GM12878 (cell line): ENCODE results near the gene LRRC8B. TPM values are rescaled to one million over a fixed set of nuclear protein-coding genes. Genes with fewer than 3 reads are reported as not detected.

Experiments
- ATAC-seq: fragments of 200-7000 bp; cut with Tn5 transposase; 3 replicates; pipeline ENCODE4 v1.9.1; 2020; ENCODE audit warnings: mild to moderate bottlenecking, moderate library complexity
- BruUV-seq: library from RNA; stranded (reverse); fragments of 400-500 nt; replicated peaks from 2 replicates; lab custom pipeline; 2021; lab: Mats Ljungman, UMichigan
- CTCF ChIA-PET: fragments of 300-600 bp; sonication (Branson Sonifier 250); formaldehyde crosslinking; extraction: SDS; loops from one replicate; lab custom pipeline; 2021; ENCODE audit warnings: inconsistent platforms; lab: Yijun Ruan, JAX
- POLR2A ChIA-PET: fragments of 350-600 bp; formaldehyde crosslinking; extraction: SDS; loops from one replicate; lab custom pipeline; 2021; ENCODE audit warnings: inconsistent platforms; lab: Charles Lee
- RAD21 ChIA-PET: fragments of 300-600 bp; sonication (Branson Sonifier 250); formaldehyde crosslinking; loops from one replicate; lab custom pipeline; 2023; ENCODE audit warnings: antibody characterized with exemption; ENCODE audit not compliant: unreplicated experiment; lab: Charles Lee
- SMC1A ChIA-PET: fragments of 300-600 bp; sonication (Branson Sonifier 250); formaldehyde crosslinking; loops from one replicate; lab custom pipeline; 2023; ENCODE audit not compliant: unreplicated experiment, uncharacterized antibody; lab: Charles Lee
- DNase-seq: peaks from one replicate; pipeline ENCODE4 v3.0.0-alpha.2; 2011; ENCODE audit warnings: low read depth, low spot score
- FAIRE-seq: peaks from 3 replicates; lab custom pipeline; 2011; peaks lifted over from hg19 to GRCh38; lab: Jason Lieb, UNC
- H2AFZ ChIP-seq: 2 replicates; pipeline ENCODE4 v1.6.0; 2011; ENCODE audit warnings: low read depth, low read length, control low read depth; ENCODE audit not compliant: control insufficient read depth
- H3K27ac ChIP-seq: 2 replicates; pipeline ENCODE4 v1.5.1; 2011; ENCODE audit warnings: control low read depth; ENCODE audit not compliant: control insufficient read depth, insufficient read depth
- H3K27me3 ChIP-seq, 2 experiments: replicated peaks in 1 of 2; 2 replicates each; pipeline versions ENCODE4 v1.6.0 to v1.6.1; 2011; ENCODE audit warnings: low read length in 1 of 2; ENCODE audit not compliant: control insufficient read depth in 2 of 2, insufficient read depth in 2 of 2
- H3K36me3 ChIP-seq, 2 experiments: 2 replicates each; pipeline ENCODE4 v1.5.1; 2011; ENCODE audit warnings: low read length in 1 of 2; ENCODE audit not compliant: control insufficient read depth in 2 of 2, insufficient read depth in 2 of 2
- H3K4me1 ChIP-seq: 2 replicates; pipeline ENCODE4 v1.6.1; 2011; ENCODE audit warnings: mild to moderate bottlenecking, low read length, moderate library complexity, mixed read lengths; ENCODE audit not compliant: control insufficient read depth, insufficient read depth
- H3K4me2 ChIP-seq: 2 replicates; pipeline ENCODE4 v1.6.0; 2011; ENCODE audit warnings: control low read depth; ENCODE audit not compliant: control insufficient read depth, insufficient read depth
- H3K4me3 ChIP-seq: fragments of 200-600 bp; sonication (generic); 2 replicates; pipeline ENCODE4 v1.5.1; 2016
- H3K79me2 ChIP-seq: 2 replicates; pipeline ENCODE4 v1.6.0; 2011; ENCODE audit warnings: low read length; ENCODE audit not compliant: control insufficient read depth, insufficient read depth
- H3K9ac ChIP-seq: 2 replicates; pipeline ENCODE4 v1.8.0; 2011; ENCODE audit warnings: low read length, control low read depth, mixed read lengths; ENCODE audit not compliant: control insufficient read depth, insufficient read depth
- H3K9me3 ChIP-seq: replicated peaks from 3 replicates; pipeline ENCODE4 v1.5.1; 2011; ENCODE audit warnings: mild to moderate bottlenecking, low read length; ENCODE audit not compliant: control insufficient read depth, insufficient read depth
- H4K20me1 ChIP-seq: 2 replicates; pipeline ENCODE4 v1.6.0; 2011; ENCODE audit not compliant: control insufficient read depth, insufficient read depth
- BCL3 ChIP-seq: IDR thresholded peaks from 2 replicates; pipeline ENCODE4 v1.6.1; 2011; ENCODE audit warnings: borderline replicate concordance, low read depth, mild to moderate bottlenecking, moderate library complexity, low read length; ENCODE audit not compliant: insufficient read depth, poor library complexity, severe bottlenecking
- BCLAF1 ChIP-seq: fragments of 450-650 bp; IDR thresholded peaks from 2 replicates; pipeline ENCODE4 v1.6.1; 2017; ENCODE audit warnings: antibody characterized with exemption, mild to moderate bottlenecking, moderate library complexity
- CHD4 ChIP-seq: fragments of 200-600 bp; sonication (generic); IDR thresholded peaks from 2 replicates; pipeline ENCODE4 v1.6.1; 2016; ENCODE audit warnings: mild to moderate bottlenecking
- IKZF2 ChIP-seq, 2 experiments: fragments of 450-650 bp; IDR thresholded peaks; 2 replicates each; pipeline ENCODE4 v1.6.1; 2017; ENCODE audit warnings: mild to moderate bottlenecking in 2 of 2, moderate library complexity in 2 of 2
- MTA2 ChIP-seq: fragments of 450-650 bp; IDR thresholded peaks from 2 replicates; pipeline ENCODE4 v1.6.1; 2016; ENCODE audit warnings: low read depth, mild to moderate bottlenecking, moderate library complexity
- NFIC ChIP-seq: IDR thresholded peaks from 2 replicates; pipeline ENCODE4 v1.6.1; 2012; ENCODE audit warnings: low read depth, mild to moderate bottlenecking, inconsistent platforms, low read length, moderate library complexity
- PBX3 ChIP-seq: IDR thresholded peaks from 2 replicates; pipeline ENCODE4 v1.6.1; 2011; ENCODE audit warnings: mild to moderate bottlenecking, low read depth, low read length, moderate library complexity; ENCODE audit not compliant: insufficient replicate concordance
- RAD21 ChIP-seq: IDR thresholded peaks from 2 replicates; pipeline ENCODE4 v1.6.1; 2011; ENCODE audit warnings: mild to moderate bottlenecking, low read depth, low read length, moderate library complexity; ENCODE audit not compliant: insufficient read depth
- SIN3A ChIP-seq: IDR thresholded peaks from 2 replicates; pipeline ENCODE4 v1.6.1; 2012; ENCODE audit warnings: low read depth, low read length, improper control_type of control experiment
- TAF1 ChIP-seq: IDR thresholded peaks from 2 replicates; pipeline ENCODE4 v1.6.1; 2011; ENCODE audit warnings: mild to moderate bottlenecking, low read depth, low read length, borderline replicate concordance
- ZNF622 ChIP-seq: fragments of 450-650 bp; IDR thresholded peaks from 2 replicates; pipeline ENCODE4 v1.6.1; 2017; ENCODE audit warnings: mild to moderate bottlenecking, inconsistent platforms
- WGBS: methylation state at CpG from one replicate; pipeline ENCODE4 v1.1.6; 2016; ENCODE audit warnings: low lambda C conversion rate; ENCODE audit not compliant: insufficient replicate concordance, insufficient coverage; ENCODE audit errors: missing lambda C conversion rate; 5-methylcytosine and 5-hydroxymethylcytosine counted together
- in situ Hi-C: fragments of 300-500 bp; cut with MboI; formaldehyde crosslinking; loops from 9 replicates; pipeline ENCODE4 v1.14.3; 2018; ENCODE audit warnings: mixed read lengths
- intact Hi-C: fragments of 100-400 bp; cut with micrococcal nuclease; formaldehyde crosslinking; loops from one replicate; pipeline ENCODE4 v1.14.2; 2022; ENCODE audit not compliant: unreplicated experiment
- polyA plus RNA-seq, 11 experiments: library from polyadenylated mRNA; depleted of rRNA in 4 of 11; unstranded in 6 of 11; stranded (reverse) in 5 of 11; fragments of >200 nt; fragmentation: Nextera tagmentation in 4 of 11; fragmentation: Illumina TruSeq in 1 of 11; extraction: Ambion mirVana in 4 of 11; extraction: Trizol in 1 of 11; gene quantifications; 1 replicate in 1 of 11; 2 replicates in 10 of 11; pipeline versions ENCODE4 v1.2.1 to v1.2.3, GENCODE V29; 2011 to 2016; ENCODE audit warnings: inconsistent platforms in 2 of 11, missing spikeins in 2 of 11, low read depth in 1 of 11
- total RNA-seq, 4 experiments: library from RNA; depleted of rRNA in 3 of 4; stranded (reverse); fragments of >200 nt in 3 of 4; fragmentation: Illumina TruSeq in 1 of 4; extraction: Trizol in 1 of 4; gene quantifications; 2 replicates each; pipeline versions ENCODE4 v1.2.1 to v1.2.3, GENCODE V29; 2013 to 2021
- TF ChIP-seq, protein P1 (sequence below): fragments of 450-650 bp; IDR thresholded peaks from 2 replicates; pipeline ENCODE4 v1.6.1; 2016; ENCODE audit warnings: mild to moderate bottlenecking, moderate library complexity, borderline replicate concordance

Gene LRRC8B
- total and polyA plus RNA-seq, 10 of the 15 experiments (the other 5 are each of a cell fraction or from before 2014, with no cell fraction given) = 1.3 to 9.2 (median 5.4) TPM

GRCh38 chr1:89600451-89601224 lies 76.0 kb downstream of the LRRC8B start:
- ChIA-PET SMC1A (interaction anchor here (0.7 to 13.0 kb wide), 18 partner anchors 8 to 182 kb away, joined by 3 to 124 read pairs (median 5); no protein-coding TSS in a partner anchor), RAD21 (interaction anchor here (1.0 to 3.2 kb wide), 7 partner anchors 11 to 164 kb away, joined by 3 to 22 read pairs (median 3); no protein-coding TSS in a partner anchor), CTCF (interaction anchor here (0.7 to 10.6 kb wide), 12 partner anchors 11 to 167 kb away, joined by 3 to 80 read pairs (median 6); partner anchors contain the start of gene LRRC8C), POLR2A (interaction anchor here (0.7 to 1.2 kb wide), 3 partner anchors 10 to 73 kb away, joined by 3 read pairs; no protein-coding TSS in a partner anchor)
- peak; percentile 49 for DNase-seq
- no peak overlapping the region for H3K4me2 ChIP-seq
- no peaks in the 10 kb centered on the region for H3K9me3 ChIP-seq
- no peak overlapping the region for H2AFZ ChIP-seq
- peak; percentile 68 for ATAC-seq
- H3K9ac ChIP-seq = no peak overlapping the region
- no peaks in the 10 kb centered on the region; the same call in 1 of the 2 replicates for H4K20me1 ChIP-seq
- no peak overlapping the region for H3K4me3 ChIP-seq
- intact Hi-C loops = no loop called here
- no peaks in the 10 kb centered on the region for H3K79me2 ChIP-seq
- BruUV-seq = no TSS peak
- no peaks in the 10 kb centered on the region for H3K27me3 ChIP-seq
- peaks cover 9% of the 10 kb centered on the region for H3K4me1 ChIP-seq
- H3K36me3 ChIP-seq = no peaks in the 10 kb centered on the region
- WGBS = 78% methylated on average over 3 of the region's 3 CpGs
- H3K27ac ChIP-seq = no peak overlapping the region
- FAIRE-seq = no peak
- in situ Hi-C loops = no loop called here
- TF ChIP-seq BCL3 = peak; percentile 73
- no peak for TF ChIP-seq TAF1
- TF ChIP-seq, protein P1, sequence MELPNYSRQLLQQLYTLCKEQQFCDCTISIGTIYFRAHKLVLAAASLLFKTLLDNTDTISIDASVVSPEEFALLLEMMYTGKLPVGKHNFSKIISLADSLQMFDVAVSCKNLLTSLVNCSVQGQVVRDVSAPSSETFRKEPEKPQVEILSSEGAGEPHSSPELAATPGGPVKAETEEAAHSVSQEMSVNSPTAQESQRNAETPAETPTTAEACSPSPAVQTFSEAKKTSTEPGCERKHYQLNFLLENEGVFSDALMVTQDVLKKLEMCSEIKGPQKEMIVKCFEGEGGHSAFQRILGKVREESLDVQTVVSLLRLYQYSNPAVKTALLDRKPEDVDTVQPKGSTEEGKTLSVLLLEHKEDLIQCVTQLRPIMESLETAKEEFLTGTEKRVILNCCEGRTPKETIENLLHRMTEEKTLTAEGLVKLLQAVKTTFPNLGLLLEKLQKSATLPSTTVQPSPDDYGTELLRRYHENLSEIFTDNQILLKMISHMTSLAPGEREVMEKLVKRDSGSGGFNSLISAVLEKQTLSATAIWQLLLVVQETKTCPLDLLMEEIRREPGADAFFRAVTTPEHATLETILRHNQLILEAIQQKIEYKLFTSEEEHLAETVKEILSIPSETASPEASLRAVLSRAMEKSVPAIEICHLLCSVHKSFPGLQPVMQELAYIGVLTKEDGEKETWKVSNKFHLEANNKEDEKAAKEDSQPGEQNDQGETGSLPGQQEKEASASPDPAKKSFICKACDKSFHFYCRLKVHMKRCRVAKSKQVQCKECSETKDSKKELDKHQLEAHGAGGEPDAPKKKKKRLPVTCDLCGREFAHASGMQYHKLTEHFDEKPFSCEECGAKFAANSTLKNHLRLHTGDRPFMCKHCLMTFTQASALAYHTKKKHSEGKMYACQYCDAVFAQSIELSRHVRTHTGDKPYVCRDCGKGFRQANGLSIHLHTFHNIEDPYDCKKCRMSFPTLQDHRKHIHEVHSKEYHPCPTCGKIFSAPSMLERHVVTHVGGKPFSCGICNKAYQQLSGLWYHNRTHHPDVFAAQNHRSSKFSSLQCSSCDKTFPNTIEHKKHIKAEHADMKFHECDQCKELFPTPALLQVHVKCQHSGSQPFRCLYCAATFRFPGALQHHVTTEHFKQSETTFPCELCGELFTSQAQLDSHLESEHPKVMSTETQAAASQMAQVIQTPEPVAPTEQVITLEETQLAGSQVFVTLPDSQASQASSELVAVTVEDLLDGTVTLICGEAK = no peak
- no peak for TF ChIP-seq BCLAF1
- TF ChIP-seq PBX3 = no peak
- peak; percentile 79 to 81 for TF ChIP-seq IKZF2 (IDR thresholded peaks at IDR 0.05)
- peak; percentile 55; the same call in 1 of the 2 replicates for TF ChIP-seq MTA2
- no peak for TF ChIP-seq SIN3A
- TF ChIP-seq CHD4 = no peak
- no peak for TF ChIP-seq ZNF622
- TF ChIP-seq NFIC = peak; percentile 42
- 0 out of 2 replicates have a peak, but pooled peaks have one; percentile 14 for TF ChIP-seq RAD21
